HEK293T (cell line): Measurements from ENCODE around the gene CHTOP.

ENCODE experiments used
- ARNT ChIP-seq: fragments of 450-650 bp; IDR thresholded peaks from 2 replicates; pipeline ENCODE4 v1.6.1; 2017; ENCODE audit warnings: mild to moderate bottlenecking
- BHLHE40 ChIP-seq: fragments of 450-650 bp; IDR thresholded peaks from 2 replicates; pipeline ENCODE4 v1.6.1; 2016; ENCODE audit warnings: mild to moderate bottlenecking, moderate library complexity, borderline replicate concordance
- ELF4 ChIP-seq: fragments of 450-650 bp; IDR thresholded peaks from 2 replicates; pipeline ENCODE4 v1.6.1; 2017; ENCODE audit warnings: antibody characterized with exemption
- FOXA1 ChIP-seq: fragments of 450-650 bp; IDR thresholded peaks from 2 replicates; pipeline ENCODE4 v1.6.1; 2016; ENCODE audit warnings: mild to moderate bottlenecking
- FOXK2 ChIP-seq: fragments of 450-650 bp; IDR thresholded peaks from 2 replicates; pipeline ENCODE4 v1.6.1; 2016; ENCODE audit warnings: mild to moderate bottlenecking
- FOXM1 ChIP-seq: fragments of 450-650 bp; IDR thresholded peaks from 2 replicates; pipeline ENCODE4 v1.6.1; 2017; ENCODE audit warnings: mild to moderate bottlenecking, borderline replicate concordance
- LEF1 ChIP-seq: fragments of 450-650 bp; IDR thresholded peaks from 2 replicates; pipeline ENCODE4 v1.6.1; 2017; ENCODE audit warnings: mild to moderate bottlenecking, borderline replicate concordance
- SUZ12 ChIP-seq: fragments of 450-650 bp; IDR thresholded peaks from 2 replicates; pipeline ENCODE4 v1.6.1; 2016; ENCODE audit warnings: mild to moderate bottlenecking
- TARDBP ChIP-seq: fragments of 450-650 bp; IDR thresholded peaks from 2 replicates; pipeline ENCODE4 v1.6.1; 2016
- ZNF384 ChIP-seq: fragments of 450-650 bp; IDR thresholded peaks from 2 replicates; pipeline ENCODE4 v1.6.1; 2016
- TF ChIP-seq, protein P1 (sequence below): fragments of 450-650 bp; IDR thresholded peaks from 2 replicates; pipeline ENCODE4 v1.6.1; 2016

DNA sequence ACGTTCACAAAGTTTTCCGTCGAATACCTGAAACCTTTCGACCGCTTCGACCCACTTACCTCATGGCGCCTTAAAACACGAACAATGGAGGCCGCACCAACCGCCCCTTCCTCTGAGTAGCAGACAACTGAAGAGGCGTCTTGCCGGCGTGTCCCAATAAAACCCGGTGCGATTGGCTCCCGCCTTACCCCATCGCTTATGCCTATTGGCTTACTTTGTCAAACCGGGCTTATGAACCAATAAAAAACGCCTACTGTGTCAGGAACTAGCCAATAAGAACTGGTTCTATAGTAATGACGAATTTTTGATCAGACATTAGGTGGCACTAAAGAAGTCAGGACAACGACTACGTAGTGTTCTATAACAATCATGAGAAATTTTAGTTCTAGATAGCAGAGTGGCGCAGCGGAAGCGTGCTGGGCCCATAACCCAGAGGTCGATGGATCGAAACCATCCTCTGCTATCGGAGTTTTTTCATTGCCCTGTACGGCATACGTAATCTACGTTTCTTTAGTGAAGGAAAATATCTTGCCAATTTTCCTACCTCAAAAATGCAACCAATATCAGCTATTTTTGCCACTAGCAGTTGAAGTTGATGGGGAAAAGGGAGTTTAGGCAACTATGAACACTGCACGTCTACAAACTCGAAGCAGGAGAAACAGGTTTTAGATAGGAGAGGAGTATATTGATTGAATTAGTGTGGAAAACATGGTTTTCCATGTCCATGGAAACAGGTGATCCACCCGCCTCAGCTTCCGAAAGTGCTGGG, 37.2 kb downstream of the CHTOP start, which contains the start of gene ILF2:
- no peak for TF ChIP-seq LEF1
- peak; percentile 64; the same call in 1 of the 2 replicates for TF ChIP-seq FOXM1
- no peak; the same call in 1 of the 2 replicates for TF ChIP-seq ARNT
- TF ChIP-seq, protein P1, sequence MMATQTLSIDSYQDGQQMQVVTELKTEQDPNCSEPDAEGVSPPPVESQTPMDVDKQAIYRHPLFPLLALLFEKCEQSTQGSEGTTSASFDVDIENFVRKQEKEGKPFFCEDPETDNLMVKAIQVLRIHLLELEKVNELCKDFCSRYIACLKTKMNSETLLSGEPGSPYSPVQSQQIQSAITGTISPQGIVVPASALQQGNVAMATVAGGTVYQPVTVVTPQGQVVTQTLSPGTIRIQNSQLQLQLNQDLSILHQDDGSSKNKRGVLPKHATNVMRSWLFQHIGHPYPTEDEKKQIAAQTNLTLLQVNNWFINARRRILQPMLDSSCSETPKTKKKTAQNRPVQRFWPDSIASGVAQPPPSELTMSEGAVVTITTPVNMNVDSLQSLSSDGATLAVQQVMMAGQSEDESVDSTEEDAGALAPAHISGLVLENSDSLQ: peak; percentile 50; the same call in 1 of the 2 replicates
- TF ChIP-seq TARDBP: peak; percentile 63; the same call in 1 of the 2 replicates
- no peak for TF ChIP-seq BHLHE40
- TF ChIP-seq FOXA1: no peak
- no peak for TF ChIP-seq SUZ12
- TF ChIP-seq ZNF384: peak; percentile 80
- no peak for TF ChIP-seq FOXK2
- peak; percentile 17; the same call in 1 of the 2 replicates for TF ChIP-seq ELF4
